Endothelial cell of umbilical vein (primary cell): ENCODE measurements around the gene RBMS3.

Experiments used
- CTCF ChIP-seq, 2 donors: IDR thresholded peaks; 1 replicate in 1 of 2; 2 replicates in 1 of 2; pipeline ENCODE4 v1.5.1; 2011; ENCODE audit warnings: low read length in 2 of 2, mild to moderate bottlenecking in 2 of 2, moderate library complexity in 2 of 2, control low read depth in 1 of 2, inconsistent platforms in 1 of 2, low read depth in 1 of 2; ENCODE audit not compliant: insufficient read depth in 1 of 2; ENCODE audit errors: extremely low read depth in 1 of 2
- EZH2 ChIP-seq: IDR thresholded peaks from 2 replicates; pipeline ENCODE4 v1.6.1; 2012; ENCODE audit warnings: borderline replicate concordance, low read depth, mild to moderate bottlenecking, moderate library complexity, low read length, inconsistent platforms; ENCODE audit not compliant: severe bottlenecking
- JUN ChIP-seq: IDR thresholded peaks from 2 replicates; pipeline ENCODE4 v1.6.1; 2011; ENCODE audit warnings: borderline replicate concordance, low read depth; ENCODE audit not compliant: insufficient read length, insufficient read depth
- POLR2AphosphoS5 ChIP-seq: IDR thresholded peaks from 2 replicates; pipeline ENCODE4 v1.6.1; 2012; ENCODE audit warnings: low read depth, mild to moderate bottlenecking, control low read depth, low read length, moderate library complexity; ENCODE audit not compliant: insufficient read depth

- TF ChIP-seq POLR2AphosphoS5: no peak
- no peak for TF ChIP-seq CTCF (IDR thresholded peaks at IDR 0.05; ENCODE audit: extremely low read depth in 1 of 2, insufficient read depth in 1 of 2, low read depth in 1 of 2, low read length in 2 of 2)
- no peak for TF ChIP-seq EZH2
- TF ChIP-seq JUN: no peak
Measured at GRCh38 chr3:29754346-29754745, 473.5 kb downstream of the RBMS3 start.
